Measurements from ENCODE around the gene MFRP. TPM values are rescaled to one million over a fixed set of nuclear protein-coding genes. Genes with fewer than 3 reads are reported as not detected.

Gene MFRP
- total and polyA plus RNA-seq, 9 of the 15 experiments (the other 6 are each of a cell fraction or from before 2014, with no cell fraction given), result not detected

- DNase-seq (ENCODE audit: extremely low read depth in 1 of 4, low spot score in 3 of 4) (peak in 2 of 4 experiments; percentile 5 to 13), FAIRE-seq (no peak), ATAC-seq (no peak)
- H3K4me1 ChIP-seq (replicated peaks in 1 of 2; ENCODE audit: control insufficient read depth in 2 of 2, insufficient read depth in 2 of 2, low read length in 2 of 2), result peaks cover 36 to 42% of the 10 kb centered on the region in 2 experiments
- peak overlapping the region; percentile 93 for H2AFZ ChIP-seq (ENCODE audit: low read depth, low read length)
- in situ Hi-C loops (cut with MboI) (no loop called here), intact Hi-C loops (cut with micrococcal nuclease) (no loop called here)
- CTCF ChIA-PET (ENCODE audit: low intra/inter-chr PET ratio), result interaction anchor here (1.3 to 4.2 kb wide), 2 partner anchors 25 to 93 kb away, joined by 3 to 27 read pairs; no protein-coding TSS in a partner anchor
- peaks cover 24% of the 10 kb centered on the region for H3K79me2 ChIP-seq (ENCODE audit: control insufficient read depth, insufficient read depth, low read length)
- H3K27me3 ChIP-seq (ENCODE audit: control insufficient read depth in 2 of 2, insufficient read depth in 2 of 2, low read length in 2 of 2), result no peaks in the 10 kb centered on the region
- no peaks in the 10 kb centered on the region; the same call in 1 of the 2 replicates for H3K9me3 ChIP-seq (replicated peaks; ENCODE audit: control insufficient read depth, insufficient read depth, low read depth, low read length)
- H3K4me3 ChIP-seq, result peak overlapping the region; percentile 61
- H3K4me2 ChIP-seq (ENCODE audit: insufficient read depth, low read length), result peak overlapping the region; percentile 92
- POLR2A ChIA-PET, result interaction anchor here (0.6 to 6.0 kb wide), 3 partner anchors 14 to 44 kb away, joined by 3 to 34 read pairs (median 5); no protein-coding TSS in a partner anchor
- H3K27ac ChIP-seq (ENCODE audit: extremely low read depth, low read depth, low read length), result peak overlapping the region; percentile 59; the same call in 2 of the 3 replicates
- no peaks in the 10 kb centered on the region for H4K20me1 ChIP-seq (replicated peaks; ENCODE audit: control insufficient read depth, insufficient read depth, low read length)
- 0 out of 3 replicates have a peak, but pooled peaks cover 2% of the 10 kb centered on the region for H3K36me3 ChIP-seq (ENCODE audit: control insufficient read depth, insufficient read depth, low read length)
- H3K9ac ChIP-seq (ENCODE audit: insufficient read depth in 1 of 2, low read depth in 2 of 2, low read length in 2 of 2), result peak overlapping the region; percentile 66 to 82
- 24% methylated on average over 9 of the region's 9 CpGs for WGBS (ENCODE audit: insufficient coverage, low coverage, missing lambda C conversion rate)
- H3K9me1 ChIP-seq (ENCODE audit: control insufficient read depth, insufficient read depth, low read length), result no peaks in the 10 kb centered on the region
- BruUV-seq (replicated peaks), result TSS peak; percentile 86
- TF ChIP-seq FOXK2 (conservative IDR thresholded peaks at IDR 0.05 in 1 of 2, IDR thresholded peaks at IDR 0.05 in 1 of 2; ENCODE audit: low read depth in 2 of 2) (no peak), TFE3 (CRISPR knock-in tag; IDR thresholded peaks at IDR 0.05) (no peak), ETS1 (conservative IDR thresholded peaks at IDR 0.05; ENCODE audit: control insufficient read depth, low read depth, low read length) (no peak), CUX1 (CRISPR knock-in tag; IDR thresholded peaks at IDR 0.05) (no peak), WHSC1 (IDR thresholded peaks at IDR 0.05; ENCODE audit: low read length) (no peak), PCBP2 (IDR thresholded peaks at IDR 0.05; ENCODE audit: low read depth, low read length, poor library complexity, severe bottlenecking) (no peak), POLR3G (IDR thresholded peaks at IDR 0.05; ENCODE audit: extremely low read depth, insufficient read length, insufficient replicate concordance) (no peak), TAF1 (IDR thresholded peaks at IDR 0.05; ENCODE audit: control insufficient read depth, extremely low read depth, insufficient read depth, low read length, severe bottlenecking) (no peak)
Measured at GRCh38 chr11:119382101-119382500, 35.6 kb upstream of the MFRP start.

Data from K562 (cell line).